Testis (tissue), 5 donors: ENCODE results near the gene BST2. TPM values are rescaled to one million over a fixed set of nuclear protein-coding genes. Genes with fewer than 3 reads are reported as not detected.

Source experiments
- DNase-seq: peaks from one replicate; pipeline ENCODE4 v3.0.0-alpha.2; 2019
- H3K27ac ChIP-seq, 2 donors: fragments of 200-600 bp; sonication (generic); one replicate each; pipeline ENCODE4 v1.5.1; 2019
- H3K27me3 ChIP-seq: fragments of 200-600 bp; sonication (generic); one replicate; pipeline ENCODE4 v1.5.1; 2019
- H3K36me3 ChIP-seq: fragments of 200-600 bp; sonication (generic); one replicate; pipeline ENCODE4 v1.5.1; 2017; ENCODE audit warnings: low read depth; ENCODE audit errors: missing control alignments
- H3K4me1 ChIP-seq: fragments of 200-600 bp; sonication (generic); one replicate; pipeline ENCODE4 v1.5.1; 2019
- H3K4me3 ChIP-seq, 2 donors: fragments of 200-600 bp; sonication (generic); one replicate each; pipeline ENCODE4 v1.5.1; 2017 to 2019
- H3K9me3 ChIP-seq: fragments of 200-600 bp; sonication (generic); one replicate; pipeline ENCODE4 v1.5.1; 2017
- POLR2A ChIP-seq: fragments of 450-650 bp; IDR thresholded peaks from one replicate; pipeline ENCODE4 v1.6.1; 2017; ENCODE audit warnings: antibody characterized with exemption, mild to moderate bottlenecking, moderate library complexity
- WGBS, 2 donors: methylation state at CpG; one replicate each; pipeline ENCODE4 v1.1.5; 2018; 5-methylcytosine and 5-hydroxymethylcytosine counted together
- intact Hi-C: fragments of 100-400 bp; cut with DNase I; formaldehyde crosslinking; loops from one replicate; pipeline ENCODE4 v1.15.1; 2023; ENCODE audit warnings: low total_unique reads
- long read RNA-seq, 2 donors: transcript quantifications; one replicate each; lab custom pipeline, GENCODE V29; 2026
- polyA plus RNA-seq: library from polyadenylated mRNA; stranded (reverse); fragments of 350-450 nt; fragmentation: Illumina TruSeq; extraction: RNeasy Lipid Tissue Mini Kit (QIAGEN cat#74804); gene quantifications from one replicate; pipeline ENCODE4 v1.2.3, GENCODE V29; 2014; ENCODE audit warnings: low read depth, low replicate concordance; ENCODE audit not compliant: insufficient read depth
- total RNA-seq, 2 donors: library from RNA; depleted of rRNA; stranded (reverse); fragments of >200 nt; gene quantifications; one replicate each; pipeline ENCODE4 v1.2.3, GENCODE V29; 2016
- TF ChIP-seq, protein P1 (sequence below), 3 experiments: fragments of 450-650 bp in 2 of 3; fragments of 200-600 bp in 1 of 3; sonication (generic) in 1 of 3; IDR thresholded peaks; one replicate each; pipeline ENCODE4 v1.5.1; 2016 to 2019; ENCODE audit warnings: antibody characterized with exemption in 3 of 3, mild to moderate bottlenecking in 2 of 3, moderate library complexity in 1 of 3

BST2 gene, protein sequence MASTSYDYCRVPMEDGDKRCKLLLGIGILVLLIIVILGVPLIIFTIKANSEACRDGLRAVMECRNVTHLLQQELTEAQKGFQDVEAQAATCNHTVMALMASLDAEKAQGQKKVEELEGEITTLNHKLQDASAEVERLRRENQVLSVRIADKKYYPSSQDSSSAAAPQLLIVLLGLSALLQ
- 10 to 100 TPM; 37.4 to 64.4 TPM for total RNA-seq
- 71.4 TPM for polyA plus RNA-seq
- long read RNA-seq, donor 1, transcript BST2-201 (5 exons, 1,019 nt): major isoform, 115 of 132 reads
- long read RNA-seq, donor 1, partial matches to known transcripts: 11 of 132 reads
- long read RNA-seq, donor 1, other reads (novel, unspliced or antisense): 5 of 132 reads
- long read RNA-seq, donor 2, transcript BST2-201 (5 exons, 1,019 nt): major isoform, 44 of 51 reads
- long read RNA-seq, donor 2, partial matches to known transcripts: 6 of 51 reads
- long read RNA-seq, donor 2, other reads (novel, unspliced or antisense): 0 of 51 reads

DNA sequence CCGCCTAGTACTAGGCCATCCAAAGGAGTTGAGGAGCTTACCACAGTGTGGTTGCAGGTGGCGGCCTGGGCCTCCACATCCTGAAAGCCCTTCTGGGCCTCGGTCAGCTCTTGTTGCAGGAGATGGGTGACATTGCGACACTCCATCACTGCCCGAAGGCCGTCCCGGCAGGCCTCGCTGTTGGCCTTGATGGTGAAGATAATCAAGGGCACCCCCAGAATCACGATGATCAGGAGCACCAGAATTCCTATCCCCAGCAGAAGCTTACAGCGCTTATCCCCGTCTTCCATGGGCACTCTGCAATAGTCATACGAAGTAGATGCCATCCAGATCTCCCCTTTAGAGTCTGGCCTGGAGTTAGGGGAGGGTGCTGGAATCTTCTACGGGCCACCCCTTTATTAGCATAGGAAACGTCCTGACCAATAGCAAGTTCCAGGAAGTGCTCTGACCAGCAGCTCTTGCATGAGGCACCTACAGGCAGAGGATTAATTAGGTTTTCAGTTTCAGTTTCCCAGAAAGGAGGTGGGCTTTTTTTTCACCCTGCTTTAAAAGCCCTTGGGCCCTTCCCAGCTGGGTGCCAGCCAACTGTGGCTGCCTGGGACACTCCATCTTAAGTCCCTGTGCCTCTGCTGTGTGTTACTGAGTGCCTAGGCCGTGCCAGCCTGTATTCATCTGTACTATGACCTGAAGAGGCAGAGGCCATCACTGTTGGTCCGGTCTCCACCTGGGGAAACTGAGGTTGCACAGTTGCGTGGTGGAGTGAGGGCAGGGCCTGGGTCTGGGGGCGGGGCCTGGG, at the start of gene BST2:
BST2 (minus strand) TSS at position 381 of the 796 bp plus-strand sequence; CDS start at position 326, 55 bp downstream.
- H3K4me1 ChIP-seq: peaks cover 8% of the 10 kb centered on the region
- intact Hi-C loops: no loop called here
- no peaks in the 10 kb centered on the region for H3K36me3 ChIP-seq
- peak; percentile 51 for TF ChIP-seq POLR2A
- TF ChIP-seq, protein P1, sequence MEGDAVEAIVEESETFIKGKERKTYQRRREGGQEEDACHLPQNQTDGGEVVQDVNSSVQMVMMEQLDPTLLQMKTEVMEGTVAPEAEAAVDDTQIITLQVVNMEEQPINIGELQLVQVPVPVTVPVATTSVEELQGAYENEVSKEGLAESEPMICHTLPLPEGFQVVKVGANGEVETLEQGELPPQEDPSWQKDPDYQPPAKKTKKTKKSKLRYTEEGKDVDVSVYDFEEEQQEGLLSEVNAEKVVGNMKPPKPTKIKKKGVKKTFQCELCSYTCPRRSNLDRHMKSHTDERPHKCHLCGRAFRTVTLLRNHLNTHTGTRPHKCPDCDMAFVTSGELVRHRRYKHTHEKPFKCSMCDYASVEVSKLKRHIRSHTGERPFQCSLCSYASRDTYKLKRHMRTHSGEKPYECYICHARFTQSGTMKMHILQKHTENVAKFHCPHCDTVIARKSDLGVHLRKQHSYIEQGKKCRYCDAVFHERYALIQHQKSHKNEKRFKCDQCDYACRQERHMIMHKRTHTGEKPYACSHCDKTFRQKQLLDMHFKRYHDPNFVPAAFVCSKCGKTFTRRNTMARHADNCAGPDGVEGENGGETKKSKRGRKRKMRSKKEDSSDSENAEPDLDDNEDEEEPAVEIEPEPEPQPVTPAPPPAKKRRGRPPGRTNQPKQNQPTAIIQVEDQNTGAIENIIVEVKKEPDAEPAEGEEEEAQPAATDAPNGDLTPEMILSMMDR (IDR thresholded peaks at IDR 0.05): no peak
- no peaks in the 10 kb centered on the region for H3K27me3 ChIP-seq
- peak; percentile 76 for DNase-seq
- 52 to 53% methylated on average over 3 to 15 of the region's 18 CpGs for WGBS, 2 donors
- peak within 1 kb of the TSS; percentile 85 to 94 for H3K27ac ChIP-seq
- H3K9me3 ChIP-seq: no peaks in the 10 kb centered on the region
- H3K4me3 ChIP-seq: peak within 1 kb of the TSS; percentile 56 to 66

DNA sequence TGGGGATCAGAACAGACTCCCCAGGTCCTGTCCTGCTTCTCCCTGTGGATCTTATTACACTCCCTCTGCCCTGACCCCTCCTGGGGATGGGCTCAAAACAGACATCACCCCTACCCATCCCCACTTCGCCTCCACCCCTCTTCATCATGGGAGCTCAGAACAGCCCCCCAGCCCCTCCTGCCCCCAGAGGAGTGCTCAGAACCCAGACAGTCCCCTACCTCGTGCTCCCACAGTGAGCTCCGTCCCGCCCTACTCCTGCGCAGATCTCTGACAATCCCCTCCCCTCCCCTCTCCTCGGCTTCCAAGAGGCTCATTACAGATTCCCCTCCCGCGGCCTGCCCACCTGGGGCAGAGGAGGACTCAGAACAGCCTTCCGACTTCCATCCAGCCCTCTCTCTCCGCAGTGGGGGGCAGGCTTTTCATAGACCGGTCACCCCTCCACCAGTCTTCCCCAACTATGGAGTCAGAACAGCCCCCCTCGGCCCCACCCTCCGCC, 49.2 kb upstream of the BST2 start:
- TF ChIP-seq, protein P1 (IDR thresholded peaks at IDR 0.05): no peak
- no peak for TF ChIP-seq POLR2A
- Histone ChIP-seq H3K36me3 (no peaks in the 10 kb centered on the region), H3K27me3 (no peaks in the 10 kb centered on the region), H3K9me3 (no peaks in the 10 kb centered on the region), H3K4me1 (no peaks in the 10 kb centered on the region), H3K4me3 (no peak overlapping the region), H3K27ac (no peak overlapping the region)
- no peak for DNase-seq
- intact Hi-C loops: no loop called here
- 9 to 15% methylated on average over 12 to 13 of the region's 13 CpGs for WGBS, 2 donors

DNA sequence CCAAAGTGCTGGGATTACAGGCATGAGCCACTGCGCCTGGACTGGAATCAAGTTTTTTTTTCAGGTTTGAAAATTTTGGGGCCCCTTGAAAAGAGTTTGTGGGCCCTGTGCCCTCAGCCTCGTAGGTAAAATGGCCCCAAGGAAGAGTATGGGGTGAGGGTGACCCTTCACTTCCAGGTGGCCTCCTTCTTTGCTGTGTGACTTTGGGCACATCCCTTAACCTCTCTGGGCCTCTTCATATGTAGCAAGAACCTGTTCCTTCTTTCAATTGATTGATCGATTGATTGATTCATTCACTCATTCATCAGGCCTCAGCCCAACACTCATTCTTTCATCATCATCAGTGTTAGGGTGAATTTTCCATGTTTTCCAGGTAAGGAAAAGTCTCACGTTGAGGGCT, 46.4 kb upstream of the BST2 start:
- intact Hi-C loops: no loop called here
- no peaks in the 10 kb centered on the region for H3K27me3 ChIP-seq
- TF ChIP-seq POLR2A: no peak
- TF ChIP-seq, protein P1 (IDR thresholded peaks at IDR 0.05): no peak

DNA sequence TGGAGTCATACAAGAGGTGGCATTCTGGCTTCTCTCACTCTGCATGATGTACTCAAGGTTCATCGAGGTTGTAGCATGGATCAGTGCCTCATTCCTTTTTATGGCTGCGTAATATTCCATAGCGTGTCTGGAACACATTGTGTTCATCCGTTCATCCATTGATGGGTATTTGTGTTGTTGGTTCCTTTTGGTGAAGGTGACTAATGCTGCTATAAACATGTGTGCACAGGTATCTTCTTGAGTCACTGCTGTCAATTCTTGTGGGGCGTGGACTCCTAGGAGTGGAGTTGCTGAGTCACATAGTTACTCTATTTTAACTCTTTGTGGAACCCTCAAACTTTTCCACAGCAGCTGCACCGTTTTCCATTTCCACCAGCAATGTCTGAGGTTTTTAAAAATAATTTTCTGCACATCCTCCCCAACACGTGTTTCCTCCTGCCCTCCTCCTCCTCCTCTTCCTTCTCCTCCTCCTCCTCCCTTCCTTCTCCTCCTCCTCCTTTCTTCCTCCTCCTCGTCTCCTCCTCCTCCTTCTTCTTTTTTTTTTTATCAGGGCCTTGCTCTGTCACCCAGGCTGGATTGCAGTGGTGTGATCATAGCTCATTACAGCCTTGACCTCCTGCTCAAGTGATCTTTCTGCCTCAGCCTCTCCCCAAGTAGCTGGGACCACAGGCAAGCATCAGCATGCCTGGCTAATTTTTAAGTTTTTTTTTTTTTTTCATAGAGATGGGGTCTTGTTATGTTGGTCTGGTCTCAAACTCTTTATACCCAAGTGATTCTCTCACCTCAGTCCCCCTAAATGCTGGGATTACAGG, 45.0 kb upstream of the BST2 start:
- Histone ChIP-seq H3K27ac (no peak overlapping the region), H3K4me1 (peaks cover 5% of the 10 kb centered on the region), H3K36me3 (no peaks in the 10 kb centered on the region), H3K9me3 (no peaks in the 10 kb centered on the region), H3K27me3 (no peaks in the 10 kb centered on the region), H3K4me3 (no peak overlapping the region)
- intact Hi-C loops: no loop called here
- DNase-seq: no peak
- WGBS, 2 donors: 63 to 73% methylated on average over 8 of the region's 8 CpGs
- TF ChIP-seq, protein P1 (IDR thresholded peaks at IDR 0.05): no peak
- TF ChIP-seq POLR2A: no peak

More for the DNA sequence above, 46.4 kb upstream of the BST2 start:
- peaks cover 5% of the 10 kb centered on the region for H3K4me1 ChIP-seq
- H3K9me3 ChIP-seq: no peaks in the 10 kb centered on the region
- DNase-seq: no peak
- no peaks in the 10 kb centered on the region for H3K36me3 ChIP-seq
- H3K4me3 ChIP-seq: no peak overlapping the region
- H3K27ac ChIP-seq: no peak overlapping the region
- 94 to 97% methylated on average over 4 of the region's 4 CpGs for WGBS, 2 donors
